22Rv1 (cell line): ENCODE measurements around the gene MAML3.

Experiments
- CTCF ChIP-seq: fragments of 450-650 bp; IDR thresholded peaks from 2 replicates; pipeline ENCODE4 v1.5.1; 2017; ENCODE audit warnings: mild to moderate bottlenecking
- ZFX ChIP-seq: fragments of 450-650 bp; IDR thresholded peaks from 2 replicates; pipeline ENCODE4 v1.6.1; 2017; ENCODE audit warnings: antibody characterized with exemption, borderline replicate concordance

GRCh38 chr4:139908636-139909437, 245.1 kb downstream of the MAML3 start:
- TF ChIP-seq CTCF: no peak
- no peak for TF ChIP-seq ZFX
